Liver (tissue), 9 donors: Measurements from ENCODE around the gene PIK3R6. TPM values are rescaled to one million over a fixed set of nuclear protein-coding genes. Genes with fewer than 3 reads are reported as not detected.

Source experiments
- DNase-seq: peaks from one replicate; pipeline ENCODE4 v3.0.0-alpha.2; 2017; ENCODE audit warnings: low spot score
- H3K27ac ChIP-seq, 2 donors: one replicate each; pipeline ENCODE4 v1.7.0; 2013; ENCODE audit warnings: inconsistent platforms in 2 of 2, low read length in 2 of 2, control low read depth in 1 of 2, low read depth in 1 of 2, mild to moderate bottlenecking in 1 of 2
- H3K27me3 ChIP-seq, 4 donors: one replicate each; pipeline versions ENCODE4 v1.6.1 to v1.7.0; 2013; ENCODE audit warnings: low read length in 3 of 4, inconsistent platforms in 1 of 4, mild to moderate bottlenecking in 1 of 4, moderate library complexity in 1 of 4; ENCODE audit not compliant: control insufficient read depth in 4 of 4, insufficient read depth in 4 of 4
- H3K36me3 ChIP-seq, 4 donors: one replicate each; pipeline versions ENCODE4 v1.6.1 to v1.7.0; 2013; ENCODE audit warnings: low read length in 3 of 4, mild to moderate bottlenecking in 3 of 4, low read depth in 1 of 4, moderate library complexity in 1 of 4; ENCODE audit not compliant: control insufficient read depth in 4 of 4, insufficient read depth in 3 of 4
- H3K4me1 ChIP-seq, 4 donors: one replicate each; pipeline versions ENCODE4 v1.6.1 to v1.7.0; 2013; ENCODE audit warnings: low read length in 3 of 4, mild to moderate bottlenecking in 3 of 4, moderate library complexity in 1 of 4; ENCODE audit not compliant: control insufficient read depth in 4 of 4, insufficient read depth in 4 of 4
- H3K4me3 ChIP-seq, 3 donors: one replicate each; pipeline versions ENCODE4 v1.6.1 to v1.7.0; 2013; ENCODE audit warnings: low read length in 3 of 3, control low read depth in 1 of 3, low read depth in 1 of 3, mild to moderate bottlenecking in 1 of 3
- H3K9ac ChIP-seq, 2 donors: one replicate each; pipeline ENCODE4 v1.7.0; 2013; ENCODE audit warnings: low read length in 2 of 2, mild to moderate bottlenecking in 2 of 2, moderate library complexity in 2 of 2, control low read depth in 1 of 2, low read depth in 1 of 2
- H3K9me3 ChIP-seq, 4 donors: one replicate each; pipeline versions ENCODE4 v1.6.1 to v1.7.0; 2013; ENCODE audit warnings: low read length in 3 of 4; ENCODE audit not compliant: control insufficient read depth in 4 of 4
- ATF3 ChIP-seq: IDR thresholded peaks from 2 replicates; pipeline ENCODE4 v1.6.1; 2016; ENCODE audit warnings: antibody characterized with exemption
- CTCF ChIP-seq: fragments of 150-350 bp; IDR thresholded peaks from 2 replicates; pipeline ENCODE4 v1.5.1; 2017; ENCODE audit warnings: improper control_type of control experiment, low read depth, low read length; ENCODE audit not compliant: missing input control
- EGR1 ChIP-seq, 2 donors: IDR thresholded peaks; 2 replicates each; pipeline ENCODE4 v1.6.1; 2016 to 2018; ENCODE audit warnings: antibody characterized with exemption in 2 of 2, low read depth in 2 of 2
- FOXA1 ChIP-seq: IDR thresholded peaks from 2 replicates; pipeline ENCODE4 v1.6.1; 2016; ENCODE audit warnings: antibody characterized with exemption
- FOXA2 ChIP-seq: IDR thresholded peaks from 2 replicates; pipeline ENCODE4 v1.6.1; 2016; ENCODE audit warnings: antibody characterized with exemption
- GABPA ChIP-seq, 2 donors: IDR thresholded peaks in 1 of 2; conservative IDR thresholded peaks in 1 of 2; 2 replicates each; pipeline ENCODE4 v1.6.1; 2016; ENCODE audit warnings: antibody characterized with exemption in 2 of 2, mild to moderate bottlenecking in 1 of 2, moderate library complexity in 1 of 2
- HNF4G ChIP-seq: IDR thresholded peaks from 2 replicates; pipeline ENCODE4 v1.6.1; 2016; ENCODE audit warnings: antibody characterized with exemption
- MAX ChIP-seq: IDR thresholded peaks from 2 replicates; pipeline ENCODE4 v1.6.1; 2016; ENCODE audit warnings: antibody characterized with exemption
- RAD21 ChIP-seq, 2 donors: IDR thresholded peaks; 2 replicates each; pipeline ENCODE4 v1.6.1; 2016; ENCODE audit warnings: antibody characterized with exemption in 2 of 2, mild to moderate bottlenecking in 2 of 2
- REST ChIP-seq: IDR thresholded peaks from 2 replicates; pipeline ENCODE4 v1.6.1; 2016; ENCODE audit warnings: antibody characterized with exemption, mild to moderate bottlenecking
- SP1 ChIP-seq: IDR thresholded peaks from 2 replicates; pipeline ENCODE4 v1.6.1; 2018; ENCODE audit warnings: antibody characterized with exemption, mild to moderate bottlenecking
- TAF1 ChIP-seq: conservative IDR thresholded peaks from 2 replicates; pipeline ENCODE4 v1.6.1; 2016; ENCODE audit warnings: antibody characterized with exemption, mild to moderate bottlenecking
- YY1 ChIP-seq: IDR thresholded peaks from 2 replicates; pipeline ENCODE4 v1.6.1; 2016; ENCODE audit warnings: antibody characterized with exemption, mild to moderate bottlenecking
- WGBS: extraction: QIAGEN DNeasy Blood & Tissue Kit; methylation state at CpG from one replicate; pipeline ENCODE4 v1.1.7; 2013; 5-methylcytosine and 5-hydroxymethylcytosine counted together
- polyA plus RNA-seq, 2 donors: library from polyadenylated mRNA; stranded (reverse) in 1 of 2; unstranded in 1 of 2; fragments of 200-250 nt in 1 of 2; fragments of >200 nt in 1 of 2; fragmentation: Nextera tagmentation in 1 of 2; extraction: Ambion mirVana in 1 of 2; gene quantifications; one replicate each; pipeline versions ENCODE4 v1.2.1 to v1.2.3, GENCODE V29; 2013 to 2015
- total RNA-seq, 2 donors: library from RNA; depleted of rRNA; stranded (reverse); fragments of >200 nt; gene quantifications; one replicate each; pipeline ENCODE4 v1.2.3, GENCODE V29; 2014
- donor health status: healthy.
- donor health status: healthy.
- donor health status: healthy.
- donor health status: healthy.
- donor health status: healthy.

The PIK3R6 gene
- total and polyA plus RNA-seq, 4 donors = 0.15 to 0.37 (median 0.18) TPM

GRCh38 chr17:8871081-8871581 lies 3.7 kb upstream of the PIK3R6 start:
- no peak for TF ChIP-seq TAF1
- no peak for TF ChIP-seq HNF4G
- no peak for TF ChIP-seq FOXA1
- TF ChIP-seq ATF3 = no peak
- no peak for TF ChIP-seq YY1
- TF ChIP-seq CTCF = no peak
- TF ChIP-seq MAX = no peak
- TF ChIP-seq EGR1 (IDR thresholded peaks at IDR 0.05; ENCODE audit: low read depth in 2 of 2) = no peak
- no peak for TF ChIP-seq RAD21 (IDR thresholded peaks at IDR 0.05)
- no peak for TF ChIP-seq REST
- no peak for TF ChIP-seq FOXA2
- no peak overlapping the region for H3K4me3 ChIP-seq
- no peak overlapping the region for H3K27ac ChIP-seq
- no peak for DNase-seq
- H3K9me3 ChIP-seq = peaks cover 0 to 2% (median 0%) of the 10 kb centered on the region in 4 donors
- no peaks in the 10 kb centered on the region for H3K4me1 ChIP-seq
- no peaks in the 10 kb centered on the region for H3K36me3 ChIP-seq
- WGBS = 87% methylated on average over 13 of the region's 13 CpGs
- peaks cover 0 to 5% (median 0%) of the 10 kb centered on the region in 4 donors for H3K27me3 ChIP-seq
- H3K9ac ChIP-seq = no peak overlapping the region

- H3K27me3 ChIP-seq = peaks cover 0 to 5% (median 0%) of the 10 kb centered on the region in 4 donors
- H3K4me3 ChIP-seq = no peak overlapping the region
- no peak for DNase-seq
- TF ChIP-seq FOXA1 = no peak
- TF ChIP-seq GABPA (IDR thresholded peaks at IDR 0.05 in 1 of 2, conservative IDR thresholded peaks at IDR 0.05 in 1 of 2) = no peak
- TF ChIP-seq MAX = no peak
- TF ChIP-seq EGR1 (IDR thresholded peaks at IDR 0.05; ENCODE audit: low read depth in 2 of 2) = no peak
- TF ChIP-seq SP1 = no peak
- no peaks in the 10 kb centered on the region for H3K4me1 ChIP-seq
- peaks cover 0 to 2% (median 0%) of the 10 kb centered on the region in 4 donors for H3K9me3 ChIP-seq
- no peaks in the 10 kb centered on the region for H3K36me3 ChIP-seq
- no peak overlapping the region for H3K9ac ChIP-seq
- 88% methylated on average over 13 of the region's 13 CpGs for WGBS
- H3K27ac ChIP-seq = no peak overlapping the region
Measured at GRCh38 chr17:8870406-8871040, 3.0 kb upstream of the PIK3R6 start.
